Measurements from ENCODE around the gene TTC9.

TTC9 gene

GRCh38 chr14:70646705-70647104 lies 5.0 kb downstream of the TTC9 start:
- peak in 1 of 2 donors; percentile 9 for DNase-seq

GRCh38 chr14:70648346-70648745 lies 6.6 kb downstream of the TTC9 start:
- DNase-seq: peak in 1 of 2 donors; percentile 11

- DNase-seq: no peak
These were observed 8.1 kb downstream of the TTC9 start for GRCh38 chr14:70649803-70650202.

GRCh38 chr14:70651522-70651921 lies 9.8 kb downstream of the TTC9 start:
- DNase-seq: no peak

GRCh38 chr14:70652871-70653270 lies 11.2 kb downstream of the TTC9 start:
- no peak for DNase-seq

GRCh38 chr14:70653662-70654061 lies 11.9 kb downstream of the TTC9 start:
- DNase-seq: no peak

- no peak for DNase-seq
These were observed 12.9 kb downstream of the TTC9 start for GRCh38 chr14:70654632-70655031.

GRCh38 chr14:70655110-70655826 lies 13.6 kb downstream of the TTC9 start:
- DNase-seq: peak; percentile 66 to 70

GRCh38 chr14:70658899-70659298 lies 17.2 kb downstream of the TTC9 start:
- no peak for DNase-seq

- peak; percentile 35 to 41 for DNase-seq
These were observed 19.5 kb downstream of the TTC9 start for GRCh38 chr14:70660967-70661893.

GRCh38 chr14:70662080-70662479 lies 20.4 kb downstream of the TTC9 start:
- no peak for DNase-seq

GRCh38 chr14:70662816-70663215 lies 21.1 kb downstream of the TTC9 start:
- no peak for DNase-seq

- DNase-seq: no peak
These were observed 22.0 kb downstream of the TTC9 start for GRCh38 chr14:70663707-70664179.

- no peak for DNase-seq
These were observed 23.2 kb downstream of the TTC9 start for GRCh38 chr14:70664698-70665447.

- DNase-seq: no peak
These were observed 24.0 kb downstream of the TTC9 start for GRCh38 chr14:70665448-70666360.

- DNase-seq: no peak
These were observed 24.6 kb downstream of the TTC9 start for GRCh38 chr14:70666361-70666686.

- DNase-seq: no peak
These were observed 29.4 kb downstream of the TTC9 start for GRCh38 chr14:70670992-70671651.

GRCh38 chr14:70671652-70672644 lies 30.2 kb downstream of the TTC9 start:
- DNase-seq: no peak

- DNase-seq: no peak
These were observed 35.6 kb downstream of the TTC9 start for GRCh38 chr14:70677341-70677740.

- DNase-seq: no peak
These were observed 39.0 kb downstream of the TTC9 start for GRCh38 chr14:70680748-70681147.
